ENCODE data around the gene PROM1.

Gene PROM1

DNA sequence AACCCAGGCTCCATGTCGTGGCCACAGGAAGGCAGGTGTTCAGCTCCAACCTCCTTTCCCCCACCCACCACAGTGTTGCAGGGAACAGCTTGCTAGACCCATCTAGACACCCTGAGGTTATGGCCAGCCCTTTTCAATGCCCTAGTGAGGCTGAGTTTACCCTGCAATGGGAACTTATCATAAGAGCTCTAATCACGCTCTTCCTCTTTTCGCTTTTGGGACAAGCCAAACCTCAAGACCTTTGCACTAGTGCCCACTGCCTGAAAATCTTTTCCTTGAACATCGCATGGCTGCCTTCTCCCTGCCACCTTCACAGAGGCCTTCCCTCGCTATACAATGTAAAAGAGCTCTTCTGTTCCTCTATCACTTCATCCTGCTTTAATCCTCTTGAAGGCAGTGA lies 118.5 kb downstream of the PROM1 start:
- DNase-seq (ENCODE audit: extremely low spot score) = no peak
- CTCF ChIA-PET = no interaction called here
- TF ChIP-seq NFRKB (IDR thresholded peaks at IDR 0.05) (no peak), ELF4 (IDR thresholded peaks at IDR 0.05) (no peak), FOXM1 (IDR thresholded peaks at IDR 0.05; ENCODE audit: borderline replicate concordance) (no peak), BHLHE40 (IDR thresholded peaks at IDR 0.05; ENCODE audit: borderline replicate concordance) (no peak), CTBP1 (IDR thresholded peaks at IDR 0.05; ENCODE audit: borderline replicate concordance) (no peak), ZNF384 (IDR thresholded peaks at IDR 0.05) (no peak), SUZ12 (IDR thresholded peaks at IDR 0.05) (no peak), SP1 (IDR thresholded peaks at IDR 0.05) (no peak), L3MBTL2 (conservative IDR thresholded peaks at IDR 0.05) (no peak), FOXK2 (IDR thresholded peaks at IDR 0.05) (no peak)
- POLR2A ChIA-PET = no interaction called here

DNA sequence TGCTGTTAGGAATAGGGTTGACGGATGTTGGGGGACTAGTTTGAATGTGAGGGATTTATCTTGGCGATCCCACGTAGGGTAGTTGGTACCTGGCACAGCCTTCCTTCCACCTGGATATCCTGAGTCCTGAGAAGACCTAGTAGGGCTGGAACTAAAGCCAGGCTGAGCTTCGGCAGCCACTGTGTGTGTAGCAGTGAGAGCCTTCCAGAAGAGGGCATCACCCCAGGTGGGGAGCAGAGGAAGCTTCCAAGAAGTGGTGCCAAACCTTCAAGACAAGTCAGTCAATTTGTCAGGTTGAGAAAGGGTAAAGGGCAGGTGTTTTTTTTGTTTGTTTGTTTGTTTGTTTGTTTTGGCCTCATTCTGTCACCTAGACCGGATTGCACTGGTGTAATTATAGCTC lies 119.7 kb downstream of the PROM1 start:
- TF ChIP-seq BHLHE40 (IDR thresholded peaks at IDR 0.05; ENCODE audit: borderline replicate concordance) (no peak), FOXK2 (IDR thresholded peaks at IDR 0.05) (no peak), FOXA1 (IDR thresholded peaks at IDR 0.05) (no peak), SP1 (IDR thresholded peaks at IDR 0.05) (no peak), SUZ12 (IDR thresholded peaks at IDR 0.05) (no peak), CTBP1 (IDR thresholded peaks at IDR 0.05; ENCODE audit: borderline replicate concordance) (no peak), LEF1 (IDR thresholded peaks at IDR 0.05; ENCODE audit: borderline replicate concordance) (no peak), ARNT (IDR thresholded peaks at IDR 0.05) (no peak)
- TF ChIP-seq, protein P1, sequence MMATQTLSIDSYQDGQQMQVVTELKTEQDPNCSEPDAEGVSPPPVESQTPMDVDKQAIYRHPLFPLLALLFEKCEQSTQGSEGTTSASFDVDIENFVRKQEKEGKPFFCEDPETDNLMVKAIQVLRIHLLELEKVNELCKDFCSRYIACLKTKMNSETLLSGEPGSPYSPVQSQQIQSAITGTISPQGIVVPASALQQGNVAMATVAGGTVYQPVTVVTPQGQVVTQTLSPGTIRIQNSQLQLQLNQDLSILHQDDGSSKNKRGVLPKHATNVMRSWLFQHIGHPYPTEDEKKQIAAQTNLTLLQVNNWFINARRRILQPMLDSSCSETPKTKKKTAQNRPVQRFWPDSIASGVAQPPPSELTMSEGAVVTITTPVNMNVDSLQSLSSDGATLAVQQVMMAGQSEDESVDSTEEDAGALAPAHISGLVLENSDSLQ (IDR thresholded peaks at IDR 0.05) = no peak
- CTCF ChIA-PET = interaction anchor here (0.6 kb wide), 1 partner anchor 14 kb away, joined by 3 read pairs; no protein-coding TSS in a partner anchor
- POLR2A ChIA-PET = no interaction called here
- DNase-seq (ENCODE audit: extremely low spot score) = no peak

- TF ChIP-seq SP1 (IDR thresholded peaks at IDR 0.05) (no peak), CTBP1 (IDR thresholded peaks at IDR 0.05; ENCODE audit: borderline replicate concordance) (no peak), TARDBP (IDR thresholded peaks at IDR 0.05) (no peak)
- no peak for DNase-seq (ENCODE audit: extremely low spot score)
- POLR2A ChIA-PET = no interaction called here
- CTCF ChIA-PET = no interaction called here
Measured at GRCh38 chr4:15963576-15963975, 120.2 kb downstream of the PROM1 start.

DNA sequence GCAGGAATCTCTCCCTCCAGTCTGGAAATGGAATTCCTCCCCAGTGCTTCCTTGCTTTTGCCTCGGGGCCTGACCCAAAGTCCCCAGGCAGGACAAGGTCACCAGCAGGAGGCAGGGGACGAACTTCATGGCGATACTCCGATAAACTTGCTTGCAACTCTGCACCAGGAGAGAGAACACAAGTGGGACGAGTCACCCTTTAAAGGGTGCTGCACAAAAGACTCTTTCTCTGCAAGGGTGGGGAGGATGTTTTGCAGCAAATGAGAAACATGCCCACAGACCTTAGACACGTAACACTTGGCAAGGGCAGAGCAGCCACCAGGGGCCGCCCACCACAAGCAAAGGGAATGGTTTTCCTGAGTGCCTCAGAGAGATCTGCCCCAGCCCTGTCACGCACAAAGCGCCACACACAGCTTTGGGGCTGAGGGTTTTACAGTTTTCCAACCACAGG lies 120.8 kb downstream of the PROM1 start, which contains the start of gene FGFBP2:
FGFBP2 (minus strand) TSS at position 175 of the 451 bp plus-strand sequence; CDS start at position 129, 46 bp downstream.
- peak; percentile 57 for DNase-seq (ENCODE audit: extremely low spot score)
- POLR2A ChIA-PET = no interaction called here
- CTCF ChIA-PET = no interaction called here
- TF ChIP-seq SUZ12 (IDR thresholded peaks at IDR 0.05) (no peak), HDGF (IDR thresholded peaks at IDR 0.05; ENCODE audit: borderline replicate concordance) (no peak), FOXA1 (IDR thresholded peaks at IDR 0.05) (no peak), ZNF384 (IDR thresholded peaks at IDR 0.05) (no peak), CTBP1 (IDR thresholded peaks at IDR 0.05; ENCODE audit: borderline replicate concordance) (no peak), NFRKB (IDR thresholded peaks at IDR 0.05) (no peak), LEF1 (IDR thresholded peaks at IDR 0.05; ENCODE audit: borderline replicate concordance) (no peak), FOXK2 (IDR thresholded peaks at IDR 0.05) (no peak), SP1 (IDR thresholded peaks at IDR 0.05) (no peak), L3MBTL2 (conservative IDR thresholded peaks at IDR 0.05) (no peak), FOXM1 (IDR thresholded peaks at IDR 0.05; ENCODE audit: borderline replicate concordance) (no peak), ARNT (IDR thresholded peaks at IDR 0.05) (no peak)
- TF ChIP-seq, protein P1 (IDR thresholded peaks at IDR 0.05) = no peak

GRCh38 chr4:15961781-15962510 lies 121.9 kb downstream of the PROM1 start:
- POLR2A ChIA-PET = no interaction called here

GRCh38 chr4:15958562-15958961 lies 125.3 kb downstream of the PROM1 start:
- no peak for TF ChIP-seq NFRKB (IDR thresholded peaks at IDR 0.05)
- no peak for DNase-seq (ENCODE audit: extremely low spot score)
- ChIA-PET POLR2A (no interaction called here), CTCF (interaction anchor here (1.0 to 1.2 kb wide), 2 partner anchors 75 to 153 kb away, joined by 3 to 4 read pairs; no protein-coding TSS in a partner anchor)

More at GRCh38 chr4:15961781-15962510, 121.9 kb downstream of the PROM1 start:
- TF ChIP-seq BHLHE40 (IDR thresholded peaks at IDR 0.05; ENCODE audit: borderline replicate concordance) (no peak), CTBP1 (IDR thresholded peaks at IDR 0.05; ENCODE audit: borderline replicate concordance) (no peak), FOXK2 (IDR thresholded peaks at IDR 0.05) (no peak), HDGF (IDR thresholded peaks at IDR 0.05; ENCODE audit: borderline replicate concordance) (no peak), SUZ12 (IDR thresholded peaks at IDR 0.05) (no peak), SP1 (IDR thresholded peaks at IDR 0.05) (no peak), TARDBP (IDR thresholded peaks at IDR 0.05) (no peak), FOXA1 (IDR thresholded peaks at IDR 0.05) (no peak), L3MBTL2 (conservative IDR thresholded peaks at IDR 0.05) (no peak), ARNT (IDR thresholded peaks at IDR 0.05) (no peak), ELF4 (IDR thresholded peaks at IDR 0.05) (no peak), NFRKB (IDR thresholded peaks at IDR 0.05) (no peak), ZNF384 (IDR thresholded peaks at IDR 0.05) (no peak), FOXM1 (IDR thresholded peaks at IDR 0.05; ENCODE audit: borderline replicate concordance) (no peak)
- TF ChIP-seq, protein P1 (IDR thresholded peaks at IDR 0.05) = no peak
- CTCF ChIA-PET = interaction anchor here (0.6 to 0.9 kb wide), 2 partner anchors 39 to 1363 kb away, joined by 5 to 6 read pairs; no protein-coding TSS in a partner anchor
- no peak for DNase-seq (ENCODE audit: extremely low spot score)
